HEK293T (cell line): ENCODE measurements around the gene SUN1.

ENCODE experiments used
- ARNT ChIP-seq: fragments of 450-650 bp; IDR thresholded peaks from 2 replicates; pipeline ENCODE4 v1.6.1; 2017; ENCODE audit warnings: mild to moderate bottlenecking
- FOXA1 ChIP-seq: fragments of 450-650 bp; IDR thresholded peaks from 2 replicates; pipeline ENCODE4 v1.6.1; 2016; ENCODE audit warnings: mild to moderate bottlenecking
- LEF1 ChIP-seq: fragments of 450-650 bp; IDR thresholded peaks from 2 replicates; pipeline ENCODE4 v1.6.1; 2017; ENCODE audit warnings: mild to moderate bottlenecking, borderline replicate concordance
- PKNOX1 ChIP-seq: fragments of 450-650 bp; IDR thresholded peaks from 2 replicates; pipeline ENCODE4 v1.6.1; 2016
- SP1 ChIP-seq: fragments of 450-650 bp; IDR thresholded peaks from 2 replicates; pipeline ENCODE4 v1.6.1; 2017
- ZNF384 ChIP-seq: fragments of 450-650 bp; IDR thresholded peaks from 2 replicates; pipeline ENCODE4 v1.6.1; 2016

- TF ChIP-seq PKNOX1, result no peak
- TF ChIP-seq LEF1, result no peak
- TF ChIP-seq ZNF384, result no peak
- no peak for TF ChIP-seq SP1
- no peak for TF ChIP-seq FOXA1
- no peak for TF ChIP-seq ARNT
Observed at GRCh38 chr7:798921-799470, 33.3 kb upstream of the SUN1 start.
